AG08396 (cell line): ENCODE measurements around the gene GUF1.
A peak's percentile ranks its signal among the peaks of the same experiment; 100 is the strongest.
"Not testable (repeated sequence)": the region's sequence is repeated elsewhere in the genome, so short reads cannot be mapped to it uniquely, and the experiment has no call there.

Source experiments
- DNase-seq: peaks from one replicate; pipeline ENCODE4 v3.0.0; 2012; ENCODE audit warnings: low spot score, mixed read lengths

GUF1 gene

DNA sequence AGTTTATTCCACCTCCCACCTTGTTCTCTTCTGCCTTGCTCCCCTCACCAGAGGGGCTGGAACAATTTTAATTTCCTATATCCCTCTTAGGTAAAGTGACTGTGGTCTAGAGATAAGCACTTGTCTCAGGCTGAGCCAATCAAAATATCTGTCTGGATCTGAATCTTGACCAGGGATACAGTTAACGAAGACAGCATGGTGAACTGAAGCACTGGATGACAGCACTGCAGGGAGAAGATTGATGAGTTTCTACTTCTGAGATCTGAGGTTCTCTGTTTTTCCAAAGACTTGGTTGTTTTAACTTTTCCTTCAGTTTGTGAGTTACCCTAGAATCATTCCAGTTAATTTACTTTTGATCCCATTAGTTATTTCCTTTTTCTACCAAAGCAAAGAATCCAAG is 34.9 kb downstream of the GUF1 start:
- no peak for DNase-seq

DNA sequence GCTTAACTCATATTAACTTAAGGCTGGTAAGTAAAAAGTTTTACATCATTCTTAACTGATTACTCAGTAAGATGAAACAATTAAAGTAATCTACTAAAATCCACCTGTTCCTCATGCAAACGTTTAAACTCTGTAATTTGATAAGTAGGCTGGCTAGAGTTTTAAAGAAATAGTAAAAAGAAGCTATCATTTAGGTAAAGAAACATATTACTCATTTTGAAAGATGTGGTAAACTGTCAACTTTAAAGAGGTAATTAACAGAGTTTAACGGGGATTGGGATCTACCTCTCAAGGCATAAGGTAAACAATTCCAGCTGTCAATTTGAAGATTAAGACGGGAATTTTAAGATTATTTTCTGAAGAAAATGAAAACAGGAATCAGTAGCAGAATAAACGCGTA is 38.4 kb downstream of the GUF1 start:
- no peak for DNase-seq

DNA sequence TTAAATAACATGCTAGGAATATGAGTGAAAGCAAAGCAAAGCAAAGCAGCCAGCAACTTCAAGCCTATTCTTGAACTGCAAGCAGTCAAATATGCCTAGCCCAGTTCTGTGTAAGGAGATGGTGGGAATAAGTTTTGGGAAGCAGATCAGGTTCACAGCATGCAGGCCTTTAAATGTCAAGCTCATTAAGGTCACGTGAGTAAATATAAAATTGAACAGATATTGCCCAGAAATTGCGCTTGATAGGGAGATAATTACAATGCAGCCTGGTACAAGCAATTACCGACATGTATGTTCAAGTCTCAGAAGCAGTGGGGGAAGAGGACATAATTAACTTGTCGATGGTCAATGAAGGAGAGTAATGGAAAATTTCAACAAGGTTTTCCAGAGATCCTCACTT is 42.2 kb downstream of the GUF1 start:
- no peak for DNase-seq

DNA sequence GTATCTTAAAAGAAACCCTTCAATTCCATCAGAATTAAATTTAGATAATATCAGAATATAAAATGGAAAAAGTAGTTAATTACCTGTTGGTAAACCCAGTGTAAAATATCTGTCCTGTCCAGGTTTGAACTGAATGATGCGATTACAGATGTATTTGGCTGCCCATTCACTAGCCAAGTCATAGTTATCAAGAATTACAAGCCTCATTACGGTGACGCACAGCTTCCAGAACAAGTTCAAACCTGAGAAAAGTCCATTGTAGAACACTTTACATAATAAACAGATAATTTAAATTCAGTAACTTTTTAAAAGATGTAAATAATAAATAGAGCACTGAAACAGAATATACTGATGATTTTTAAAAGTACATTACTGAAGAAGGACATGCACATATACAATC is 43.8 kb downstream of the GUF1 start:
- DNase-seq, result no peak

DNA sequence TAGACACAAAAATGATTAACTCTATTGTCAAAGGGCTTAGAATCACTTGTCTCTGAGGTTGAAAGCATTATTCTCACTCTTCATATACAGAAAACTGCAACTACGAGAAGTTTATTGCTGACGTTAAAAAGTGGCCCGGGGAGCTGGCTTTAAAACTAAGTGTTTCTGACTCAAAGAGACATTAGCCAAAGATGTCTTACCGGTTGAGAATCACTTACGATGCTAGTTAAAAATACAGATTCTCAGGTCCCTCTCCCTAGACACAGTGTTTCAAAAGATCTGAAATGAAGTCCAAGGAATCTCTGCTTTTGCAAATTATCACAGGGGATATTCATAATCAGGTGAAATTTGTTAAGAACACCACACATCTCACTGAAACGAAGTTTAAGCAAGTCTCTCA is 46.9 kb downstream of the GUF1 start:
- DNase-seq, result peak; percentile 1

DNA sequence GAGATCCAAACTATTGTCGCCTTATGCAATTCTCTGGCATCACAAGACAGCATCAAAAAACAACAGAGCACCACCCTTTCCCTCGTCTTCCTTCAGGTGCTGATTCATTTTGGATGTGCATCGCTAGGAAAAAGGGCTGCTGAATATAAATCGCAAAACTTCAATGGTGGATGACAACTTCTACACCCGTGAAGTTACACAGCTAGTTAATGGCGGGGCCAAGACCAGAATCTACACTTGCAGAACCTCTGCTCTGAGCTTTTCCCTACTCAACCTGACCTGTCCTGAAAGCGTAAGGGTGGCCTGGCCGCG is 47.5 kb downstream of the GUF1 start:
- DNase-seq, result no peak

DNA sequence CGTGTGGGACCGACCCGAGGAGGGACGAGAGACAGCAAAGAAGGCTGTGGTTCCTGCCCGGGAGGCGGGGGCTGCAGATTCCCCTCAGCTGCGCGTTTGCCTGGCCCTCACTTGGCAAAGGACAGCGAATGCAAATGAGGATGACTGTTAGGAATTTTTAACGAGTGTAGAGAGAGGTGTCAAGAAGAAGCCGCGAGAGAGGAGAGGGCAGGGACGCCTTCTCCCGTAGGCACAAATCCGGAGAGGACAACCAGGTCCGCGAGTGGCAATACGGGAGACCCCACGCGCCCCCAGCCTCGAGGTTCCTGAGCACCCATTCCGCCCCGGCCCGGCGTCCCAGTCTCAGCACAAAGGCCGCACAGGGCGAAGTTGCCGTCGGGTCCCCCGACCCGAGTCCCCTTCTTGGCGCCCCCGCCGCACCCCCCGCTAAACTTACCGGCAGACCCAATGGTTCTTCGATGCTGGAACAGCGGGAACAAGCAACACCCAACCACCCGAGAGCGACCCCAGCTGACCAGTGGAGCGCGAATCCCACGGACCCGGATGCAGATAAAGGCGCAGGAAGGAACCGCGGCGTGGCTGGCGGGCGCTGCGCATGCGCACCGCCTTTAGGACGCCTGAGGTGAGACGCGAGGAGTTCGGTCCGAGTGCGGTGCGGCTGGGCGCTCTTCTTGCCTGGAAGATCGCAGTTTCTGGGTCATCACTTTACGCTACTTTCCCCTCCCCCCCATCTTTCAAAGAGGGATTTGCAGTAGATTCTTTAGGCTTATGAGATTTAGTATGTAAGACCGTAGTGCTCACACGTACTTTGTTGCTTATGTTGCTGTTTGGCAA is 48.0 kb downstream of the GUF1 start, which contains the start of gene GNPDA2:
Gene GNPDA2 (minus strand): TSS at position 519 of the 834 bp plus-strand sequence. CDS start 4,349 bp downstream, outside the sequence.
- peak; percentile 94 for DNase-seq

DNA sequence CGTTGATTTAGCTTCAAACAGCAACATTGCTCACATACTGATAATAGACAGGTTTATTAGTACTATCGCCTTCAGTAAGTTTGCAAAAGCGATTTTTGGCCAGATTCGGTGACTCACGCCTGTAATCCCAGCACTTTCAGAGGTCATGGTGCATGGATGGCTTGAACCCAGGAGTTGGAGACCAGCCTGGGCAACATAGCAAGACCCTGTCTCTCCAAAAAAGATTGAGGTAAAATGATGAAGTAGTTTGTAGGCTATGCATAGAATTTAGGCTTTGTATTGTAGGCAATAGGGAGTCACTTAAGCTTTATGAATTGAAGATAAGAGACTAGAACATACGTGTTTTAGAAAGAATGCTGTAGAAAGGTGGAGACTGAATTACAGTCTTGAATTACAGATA is 49.3 kb downstream of the GUF1 start:
- DNase-seq, result no peak

DNA sequence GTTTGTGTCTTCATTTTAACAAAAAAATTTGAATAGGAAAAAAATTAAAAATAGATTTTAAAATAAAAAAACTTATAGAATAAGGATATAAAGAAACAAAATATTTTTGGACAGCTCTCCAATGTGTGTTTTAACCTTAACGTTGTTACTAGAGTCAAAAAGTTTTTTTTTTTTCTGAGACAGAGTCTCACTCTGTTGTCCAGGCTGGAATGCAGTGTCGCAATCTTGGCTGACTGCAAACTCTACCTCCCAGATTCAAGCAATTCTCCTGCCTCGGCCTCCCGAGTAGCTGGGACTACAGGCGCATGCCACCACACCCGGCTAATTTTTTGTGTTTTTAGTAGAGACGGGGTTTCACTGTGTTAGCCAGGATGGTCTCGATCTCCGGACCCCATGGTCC is 50.5 kb downstream of the GUF1 start:
- not testable (repeated sequence) for DNase-seq

DNA sequence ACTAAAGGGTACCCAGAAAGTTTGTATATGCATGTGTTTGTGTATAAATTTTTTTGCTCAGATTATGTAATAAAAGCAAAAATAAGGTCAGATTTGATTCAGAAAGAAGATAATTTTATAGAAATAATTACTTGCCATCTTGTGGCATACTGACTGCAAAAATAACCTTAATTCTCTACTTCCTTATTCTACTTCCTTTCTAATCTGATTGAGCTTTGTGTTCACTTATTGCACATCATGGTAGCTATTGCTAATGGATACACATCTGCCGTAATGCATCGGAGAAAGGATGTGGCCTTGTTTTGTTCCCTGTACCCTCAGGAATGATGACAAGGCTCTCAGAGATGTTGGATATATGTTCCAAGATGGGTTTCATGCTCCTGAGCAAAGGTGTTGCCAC is 58.7 kb downstream of the GUF1 start:
- DNase-seq, result no peak

DNA sequence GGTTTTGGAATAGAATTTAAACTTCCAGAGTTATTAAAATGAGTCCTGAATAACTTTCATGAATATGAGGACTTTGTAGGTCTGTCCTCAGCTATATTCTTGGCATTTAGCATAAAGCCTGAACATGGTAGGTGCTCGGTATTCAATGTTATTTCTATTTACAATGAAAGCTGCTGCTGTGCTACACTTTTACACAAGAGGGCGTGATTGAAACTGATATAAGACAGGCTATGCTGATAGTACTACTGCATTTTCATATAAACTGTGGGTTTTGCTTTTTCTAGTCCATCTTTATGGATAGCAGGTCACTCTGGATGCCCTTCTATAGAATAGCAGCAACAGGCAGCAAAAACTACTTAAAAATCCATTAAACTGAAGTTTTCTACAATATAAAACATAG is 60.4 kb downstream of the GUF1 start:
- peak; percentile 6 for DNase-seq

DNA sequence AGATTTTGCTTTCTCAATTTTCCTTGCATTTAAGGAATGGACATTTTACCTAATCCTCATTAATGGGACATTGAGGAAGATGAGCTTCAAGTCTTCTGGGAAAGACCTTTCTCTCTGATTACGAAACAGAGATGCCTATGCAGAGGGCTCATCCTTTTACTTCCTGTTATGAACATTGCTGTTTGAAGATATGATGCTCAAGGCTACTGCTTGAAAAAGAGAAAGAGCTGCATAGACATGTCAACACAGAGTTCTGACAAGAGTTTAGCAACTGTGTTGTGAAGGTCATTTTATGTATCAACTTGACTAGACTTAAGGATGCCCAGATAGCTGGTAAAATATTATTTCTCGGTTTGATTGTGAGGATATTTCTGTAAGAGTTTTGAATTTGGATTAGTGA is 62.0 kb downstream of the GUF1 start:
- no peak for DNase-seq
